ENCODE measurements around the gene TMEM9.
A peak's percentile ranks its signal among the peaks of the same experiment; 100 is the strongest.

The TMEM9 gene

GRCh38 chr1:201136355-201137023 is 17.8 kb downstream of the TMEM9 start:
- H3K36me3 ChIP-seq (ENCODE audit: control insufficient read depth in 2 of 2, insufficient read depth in 1 of 2, low read length in 2 of 2) = peaks cover 0 to 75% of the 10 kb centered on the region in 2 experiments; a peak in 1 of 3 replicates
- TF ChIP-seq, protein P1, sequence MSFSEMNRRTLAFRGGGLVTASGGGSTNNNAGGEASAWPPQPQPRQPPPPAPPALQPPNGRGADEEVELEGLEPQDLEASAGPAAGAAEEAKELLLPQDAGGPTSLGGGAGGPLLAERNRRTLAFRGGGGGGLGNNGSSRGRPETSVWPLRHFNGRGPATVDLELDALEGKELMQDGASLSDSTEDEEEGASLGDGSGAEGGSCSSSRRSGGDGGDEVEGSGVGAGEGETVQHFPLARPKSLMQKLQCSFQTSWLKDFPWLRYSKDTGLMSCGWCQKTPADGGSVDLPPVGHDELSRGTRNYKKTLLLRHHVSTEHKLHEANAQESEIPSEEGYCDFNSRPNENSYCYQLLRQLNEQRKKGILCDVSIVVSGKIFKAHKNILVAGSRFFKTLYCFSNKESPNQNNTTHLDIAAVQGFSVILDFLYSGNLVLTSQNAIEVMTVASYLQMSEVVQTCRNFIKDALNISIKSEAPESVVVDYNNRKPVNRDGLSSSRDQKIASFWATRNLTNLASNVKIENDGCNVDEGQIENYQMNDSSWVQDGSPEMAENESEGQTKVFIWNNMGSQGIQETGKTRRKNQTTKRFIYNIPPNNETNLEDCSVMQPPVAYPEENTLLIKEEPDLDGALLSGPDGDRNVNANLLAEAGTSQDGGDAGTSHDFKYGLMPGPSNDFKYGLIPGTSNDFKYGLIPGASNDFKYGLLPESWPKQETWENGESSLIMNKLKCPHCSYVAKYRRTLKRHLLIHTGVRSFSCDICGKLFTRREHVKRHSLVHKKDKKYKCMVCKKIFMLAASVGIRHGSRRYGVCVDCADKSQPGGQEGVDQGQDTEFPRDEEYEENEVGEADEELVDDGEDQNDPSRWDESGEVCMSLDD (tag by site-specific recombination; IDR thresholded peaks at IDR 0.05) = no peak
- TF ChIP-seq ZSCAN30 (tag by site-specific recombination; IDR thresholded peaks at IDR 0.05) = no peak
- TF ChIP-seq ZNF626 (tag by site-specific recombination; IDR thresholded peaks at IDR 0.05) = no peak
- no peak for TF ChIP-seq TCF7L2 (IDR thresholded peaks at IDR 0.05; ENCODE audit: borderline replicate concordance, low read depth, low read length)
- TF ChIP-seq ZNF776 (tag by site-specific recombination; IDR thresholded peaks at IDR 0.05; ENCODE audit: borderline replicate concordance) = no peak
- no peak for TF ChIP-seq ZNF670 (tag by site-specific recombination; IDR thresholded peaks at IDR 0.05; ENCODE audit: low read depth)
- TF ChIP-seq ZNF140 (tag by site-specific recombination; IDR thresholded peaks at IDR 0.05) = no peak
- no peak for TF ChIP-seq GLI2 (tag by site-specific recombination; IDR thresholded peaks at IDR 0.05; ENCODE audit: borderline replicate concordance, low read depth)
- TF ChIP-seq, protein P2, sequence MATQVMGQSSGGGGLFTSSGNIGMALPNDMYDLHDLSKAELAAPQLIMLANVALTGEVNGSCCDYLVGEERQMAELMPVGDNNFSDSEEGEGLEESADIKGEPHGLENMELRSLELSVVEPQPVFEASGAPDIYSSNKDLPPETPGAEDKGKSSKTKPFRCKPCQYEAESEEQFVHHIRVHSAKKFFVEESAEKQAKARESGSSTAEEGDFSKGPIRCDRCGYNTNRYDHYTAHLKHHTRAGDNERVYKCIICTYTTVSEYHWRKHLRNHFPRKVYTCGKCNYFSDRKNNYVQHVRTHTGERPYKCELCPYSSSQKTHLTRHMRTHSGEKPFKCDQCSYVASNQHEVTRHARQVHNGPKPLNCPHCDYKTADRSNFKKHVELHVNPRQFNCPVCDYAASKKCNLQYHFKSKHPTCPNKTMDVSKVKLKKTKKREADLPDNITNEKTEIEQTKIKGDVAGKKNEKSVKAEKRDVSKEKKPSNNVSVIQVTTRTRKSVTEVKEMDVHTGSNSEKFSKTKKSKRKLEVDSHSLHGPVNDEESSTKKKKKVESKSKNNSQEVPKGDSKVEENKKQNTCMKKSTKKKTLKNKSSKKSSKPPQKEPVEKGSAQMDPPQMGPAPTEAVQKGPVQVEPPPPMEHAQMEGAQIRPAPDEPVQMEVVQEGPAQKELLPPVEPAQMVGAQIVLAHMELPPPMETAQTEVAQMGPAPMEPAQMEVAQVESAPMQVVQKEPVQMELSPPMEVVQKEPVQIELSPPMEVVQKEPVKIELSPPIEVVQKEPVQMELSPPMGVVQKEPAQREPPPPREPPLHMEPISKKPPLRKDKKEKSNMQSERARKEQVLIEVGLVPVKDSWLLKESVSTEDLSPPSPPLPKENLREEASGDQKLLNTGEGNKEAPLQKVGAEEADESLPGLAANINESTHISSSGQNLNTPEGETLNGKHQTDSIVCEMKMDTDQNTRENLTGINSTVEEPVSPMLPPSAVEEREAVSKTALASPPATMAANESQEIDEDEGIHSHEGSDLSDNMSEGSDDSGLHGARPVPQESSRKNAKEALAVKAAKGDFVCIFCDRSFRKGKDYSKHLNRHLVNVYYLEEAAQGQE (tag by site-specific recombination; IDR thresholded peaks at IDR 0.05) = no peak
- TF ChIP-seq ZNF248 (tag by site-specific recombination; IDR thresholded peaks at IDR 0.05) = no peak
- TF ChIP-seq FEZF1 (tag by site-specific recombination; IDR thresholded peaks at IDR 0.05) = no peak
- TF ChIP-seq BCL11B (tag by site-specific recombination; IDR thresholded peaks at IDR 0.05; ENCODE audit: low read depth) = no peak
- no peak for TF ChIP-seq ZNF394 (tag by site-specific recombination; IDR thresholded peaks at IDR 0.05; ENCODE audit: borderline replicate concordance)
- CTCF ChIA-PET = interaction anchor here (2.7 to 4.7 kb wide), 2 partner anchors 17 kb away, joined by 11 to 13 read pairs; no protein-coding TSS in a partner anchor

DNA sequence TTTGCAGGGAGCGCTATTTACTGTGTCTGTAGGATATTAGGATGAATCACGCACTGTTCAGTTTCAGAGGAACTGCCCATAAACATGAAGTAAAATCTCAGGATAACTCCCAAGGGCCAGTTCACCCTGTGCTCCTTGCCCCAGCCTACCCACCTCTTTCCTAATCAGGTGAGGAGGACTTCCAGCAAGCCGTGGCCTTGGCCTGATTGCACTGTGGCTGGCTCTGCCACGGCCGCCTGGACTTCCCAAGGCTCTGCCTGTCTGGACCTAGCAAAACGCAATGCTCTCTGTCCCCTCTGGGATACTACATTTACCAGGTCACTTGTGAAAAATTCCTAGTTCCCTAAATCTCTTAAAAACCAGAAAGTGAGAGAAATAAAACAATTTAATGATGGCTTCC is 19.9 kb downstream of the TMEM9 start:
- Histone ChIP-seq H3K4me3 (ENCODE audit: low read depth, low read length) (no peak overlapping the region), H3K4me1 (ENCODE audit: control insufficient read depth, insufficient read depth, low read length) (no peaks in the 10 kb centered on the region), H3K9me3 (ENCODE audit: control insufficient read depth, insufficient read depth, low read depth, low read length) (no peaks in the 10 kb centered on the region), H3K36me3 (ENCODE audit: control insufficient read depth in 2 of 2, insufficient read depth in 1 of 2, low read length in 2 of 2) (peaks cover 0 to 54% of the 10 kb centered on the region in 2 experiments; a peak in 1 of 3 replicates), H3K27ac (ENCODE audit: extremely low read depth, low read depth, low read length) (no peak overlapping the region)
- ChIA-PET POLR2A (no interaction called here), CTCF (interaction anchor here (4.7 kb wide), 1 partner anchor 15 kb away, joined by 13 read pairs; no protein-coding TSS in a partner anchor)
- TF ChIP-seq ZNF10 (tag by site-specific recombination; IDR thresholded peaks at IDR 0.05) = peak; percentile 85
- TF ChIP-seq ZNF266 (tag by site-specific recombination; IDR thresholded peaks at IDR 0.05; ENCODE audit: low read depth) = no peak
- TF ChIP-seq ZNF114 (tag by site-specific recombination; IDR thresholded peaks at IDR 0.05) = no peak
- no peak for TF ChIP-seq SP3 (tag by site-specific recombination; IDR thresholded peaks at IDR 0.05)

More at GRCh38 chr1:201136355-201137023, 17.8 kb downstream of the TMEM9 start:
- Histone ChIP-seq H3K4me1 (ENCODE audit: control insufficient read depth, insufficient read depth, low read length) (no peaks in the 10 kb centered on the region), H3K9me3 (ENCODE audit: control insufficient read depth, insufficient read depth, low read depth, low read length) (no peaks in the 10 kb centered on the region), H3K4me3 (ENCODE audit: low read depth, low read length) (no peak overlapping the region), H3K27ac (ENCODE audit: extremely low read depth, low read depth, low read length) (no peak overlapping the region)
- POLR2A ChIA-PET = interaction anchor here (1.2 kb wide), 1 partner anchor 15 kb away, joined by 3 read pairs; no protein-coding TSS in a partner anchor

Data from HEK293 (cell line).